Ureter (tissue), 1 donor: Measurements from ENCODE around the gene SPAG6. TPM values are rescaled to one million over a fixed set of nuclear protein-coding genes. Genes with fewer than 3 reads are reported as not detected.
"Not testable (repeated sequence)": the region's sequence is repeated elsewhere in the genome, so short reads cannot be mapped to it uniquely, and the experiment has no call there.

Experiments used
- DNase-seq: peaks from one replicate; pipeline ENCODE4 v3.0.0-alpha.2; 2020; ENCODE audit warnings: low spot score
- total RNA-seq: library from RNA; stranded (reverse); gene quantifications from one replicate; pipeline ENCODE4 v1.2.4, GENCODE V29; 2023
- donor health status: DM: yes; HTN: yes; CAD: no.

Gene SPAG6
- total RNA-seq, 1 donor from 2014 or later = 2.6 TPM

GRCh38 chr10:22372298-22372697 lies 27.0 kb downstream of the SPAG6 start:
- no peak for DNase-seq

GRCh38 chr10:22372917-22373316 lies 27.6 kb downstream of the SPAG6 start:
- no peak for DNase-seq

- DNase-seq = no peak
Observed at GRCh38 chr10:22374489-22375126, 29.3 kb downstream of the SPAG6 start.

GRCh38 chr10:22379059-22379458 lies 33.8 kb downstream of the SPAG6 start:
- DNase-seq = no peak

GRCh38 chr10:22381262-22381661 lies 36.0 kb downstream of the SPAG6 start:
- no peak for DNase-seq

- DNase-seq = no peak
Observed at GRCh38 chr10:22386503-22386902, 41.2 kb downstream of the SPAG6 start.

GRCh38 chr10:22389856-22390589 lies 44.7 kb downstream of the SPAG6 start:
- no peak for DNase-seq

GRCh38 chr10:22391600-22391999 lies 46.3 kb downstream of the SPAG6 start:
- DNase-seq = no peak

- not testable (repeated sequence) for DNase-seq
Observed at GRCh38 chr10:22396195-22396594, 50.9 kb downstream of the SPAG6 start.

GRCh38 chr10:22406916-22407315 lies 61.6 kb downstream of the SPAG6 start:
- DNase-seq = not testable (repeated sequence)

- no peak for DNase-seq
Observed at GRCh38 chr10:22410394-22410793, 65.1 kb downstream of the SPAG6 start.

- no peak for DNase-seq
Observed at GRCh38 chr10:22410846-22411245, 65.5 kb downstream of the SPAG6 start.

- no peak for DNase-seq
Observed at GRCh38 chr10:22414146-22414545, 68.8 kb downstream of the SPAG6 start.

- DNase-seq = no peak
Observed at GRCh38 chr10:22415072-22415471, 69.8 kb downstream of the SPAG6 start.

GRCh38 chr10:22417736-22418268 lies 72.5 kb downstream of the SPAG6 start:
- DNase-seq = no peak

- DNase-seq = no peak
Observed at GRCh38 chr10:22420787-22421517, 75.7 kb downstream of the SPAG6 start.

GRCh38 chr10:22426653-22427052 lies 81.4 kb downstream of the SPAG6 start:
- no peak for DNase-seq

- no peak for DNase-seq
Observed at GRCh38 chr10:22427101-22427500, 81.8 kb downstream of the SPAG6 start.

- no peak for DNase-seq
Observed at GRCh38 chr10:22427890-22428571, 82.7 kb downstream of the SPAG6 start.

GRCh38 chr10:22429146-22429545 lies 83.8 kb downstream of the SPAG6 start:
- DNase-seq = no peak

- no peak for DNase-seq
Observed at GRCh38 chr10:22429981-22430421, 84.7 kb downstream of the SPAG6 start.

- no peak for DNase-seq
Observed at GRCh38 chr10:22433875-22434274, 88.6 kb downstream of the SPAG6 start.
